Pancreas (tissue), 10 donors: ENCODE data around the gene ARHGAP12. TPM values are rescaled to one million over a fixed set of nuclear protein-coding genes. Genes with fewer than 3 reads are reported as not detected.

Experiments
- ATAC-seq, 4 donors: fragments of 200-7000 bp; cut with Tn5 transposase; one replicate each; pipeline versions ENCODE4 v1.8.0 to v1.9.1; 2020; ENCODE audit warnings: mild to moderate bottlenecking in 4 of 4, moderate library complexity in 4 of 4
- DNase-seq, 6 donors: peaks; one replicate each; pipeline ENCODE4 v3.0.0-alpha.2; 2020
- FAIRE-seq: peaks from 2 replicates; lab custom pipeline; 2012; peaks lifted over from hg19 to GRCh38; lab: Jason Lieb, UNC
- H3K27ac ChIP-seq, 4 donors: fragments of 200-600 bp; sonication (generic); 1 replicate in 3 of 4; 2 replicates in 1 of 4; pipeline versions ENCODE4 v1.5.0 to v1.8.0; 2020
- H3K27me3 ChIP-seq, 4 donors: fragments of 200-600 bp; one replicate each; pipeline ENCODE4 v1.8.0; 2021
- H3K36me3 ChIP-seq, 3 donors: fragments of 200-600 bp; sonication (generic) in 1 of 3; one replicate each; pipeline versions ENCODE4 v1.5.0 to v1.8.0; 2020 to 2021
- H3K4me1 ChIP-seq, 3 donors: fragments of 200-600 bp; one replicate each; pipeline ENCODE4 v1.8.0; 2021
- H3K4me3 ChIP-seq, 4 donors: fragments of 200-600 bp; sonication (generic) in 2 of 4; one replicate each; pipeline versions ENCODE4 v1.5.0 to v1.8.0; 2020 to 2021
- H3K9me3 ChIP-seq, 4 donors: fragments of 200-600 bp; one replicate each; pipeline ENCODE4 v1.8.0; 2021
- CTCF ChIP-seq, 4 donors: fragments of 200-600 bp; sonication (generic) in 3 of 4; IDR thresholded peaks; one replicate each; pipeline versions ENCODE4 v1.5.0 to v1.8.0; 2021; ENCODE audit warnings: antibody characterized with exemption in 4 of 4
- WGBS, 2 donors: extraction: QIAGEN DNeasy Blood & Tissue Kit; methylation state at CpG; one replicate each; pipeline ENCODE4 v1.1.7; 2013; 5-methylcytosine and 5-hydroxymethylcytosine counted together
- intact Hi-C, 3 donors: fragments of 100-400 bp; cut with DNase I; formaldehyde crosslinking; loops; one replicate each; pipeline versions ENCODE4 v1.11.1 to v1.14.2; 2022
- polyA plus RNA-seq, 2 donors: library from polyadenylated mRNA; stranded (reverse); fragments of 200-250 nt; gene quantifications; one replicate each; pipeline ENCODE4 v1.2.3, GENCODE V29; 2013
- total RNA-seq, 6 donors: library from RNA; stranded (reverse); fragmentation: NEBNext Ultra II Directional in 4 of 6; extraction: Animal tissue kit (Norgen Biotek cat#: 25700) in 4 of 6; gene quantifications; one replicate each; pipeline versions ENCODE4 v1.2.1 to v1.2.4, GENCODE V29; 2021 to 2023
- donor health status: healthy with polysubstance abuse.
- donor health status: DM: no; HTN: no; CAD: no; lungs with moderate emphysema.
- donor health status: DM: no; HTN: no; CAD: no.
- donor health status: control.
- donor health status: control.
- donor health status: Bipolar disorder and iron deficiency.
- donor health status: DM: yes; HTN: yes; CAD: no.
- donor health status: DM: no; HTN: no; CAD: no.
- donor health status: DM: no; HTN: no; CAD: no.
- donor health status: DM: yes; HTN: yes; CAD: no.

Gene ARHGAP12
- total and polyA plus RNA-seq, 8 donors: 16.3 to 30.1 (median 23.5) TPM

- Histone ChIP-seq H3K36me3 (no peaks in the 10 kb centered on the region), H3K4me1 (peaks cover 0 to 9% (median 9%) of the 10 kb centered on the region in 3 donors), H3K27me3 (no peaks in the 10 kb centered on the region), H3K9me3 (no peaks in the 10 kb centered on the region), H3K4me3 (no peak overlapping the region), H3K27ac (no peak overlapping the region)
- FAIRE-seq (no peak), ATAC-seq (peak in 1 of 4 donors; percentile 19), DNase-seq (no peak)
- TF ChIP-seq CTCF (IDR thresholded peaks at IDR 0.05): no peak
- intact Hi-C loops: no loop called here
- 90 to 91% methylated on average over 1 of the region's 1 CpG for WGBS, 2 donors
These were observed 90.6 kb downstream of the ARHGAP12 start for GRCh38 chr10:31838065-31838464.

- TF ChIP-seq CTCF (IDR thresholded peaks at IDR 0.05): peak in 3 of 4 donors; percentile 35 to 45 (median 37)
- no peak overlapping the region for H3K4me3 ChIP-seq
- FAIRE-seq (no peak), ATAC-seq (peak; percentile 66 to 84 (median 79)), DNase-seq (no peak)
- H3K9me3 ChIP-seq: no peaks in the 10 kb centered on the region
- H3K36me3 ChIP-seq: no peaks in the 10 kb centered on the region
- no peak overlapping the region for H3K27ac ChIP-seq
- 65 to 70% methylated on average over 9 of the region's 9 CpGs for WGBS, 2 donors
- no peaks in the 10 kb centered on the region for H3K27me3 ChIP-seq
- H3K4me1 ChIP-seq: peaks cover 0 to 9% (median 9%) of the 10 kb centered on the region in 3 donors
- intact Hi-C loops: no loop called here
These were observed 91.8 kb downstream of the ARHGAP12 start for GRCh38 chr10:31836569-31837406.

GRCh38 chr10:31833753-31834152 lies 94.9 kb downstream of the ARHGAP12 start:
- ATAC-seq (no peak), FAIRE-seq (no peak)

GRCh38 chr10:31832261-31832660 lies 96.4 kb downstream of the ARHGAP12 start:
- H3K36me3 ChIP-seq: no peaks in the 10 kb centered on the region
- no peak for TF ChIP-seq CTCF (IDR thresholded peaks at IDR 0.05)
- no peaks in the 10 kb centered on the region for H3K9me3 ChIP-seq
- 81 to 83% methylated on average over 1 of the region's 1 CpG for WGBS, 2 donors
- FAIRE-seq (no peak), ATAC-seq (no peak), DNase-seq (no peak)
- no peak overlapping the region for H3K4me3 ChIP-seq
- H3K27me3 ChIP-seq: no peaks in the 10 kb centered on the region
- H3K27ac ChIP-seq: no peak overlapping the region
- intact Hi-C loops: no loop called here
- H3K4me1 ChIP-seq: peaks cover 0 to 7% (median 6%) of the 10 kb centered on the region in 3 donors

More at GRCh38 chr10:31833753-31834152, 94.9 kb downstream of the ARHGAP12 start:
- no peak for TF ChIP-seq CTCF (IDR thresholded peaks at IDR 0.05)
- intact Hi-C loops: no loop called here
- no peak overlapping the region for H3K4me3 ChIP-seq
- H3K9me3 ChIP-seq: no peaks in the 10 kb centered on the region
- H3K4me1 ChIP-seq: peaks cover 0 to 11% (median 9%) of the 10 kb centered on the region in 3 donors
- no peaks in the 10 kb centered on the region for H3K27me3 ChIP-seq
- no peak overlapping the region for H3K27ac ChIP-seq
- DNase-seq: no peak
- H3K36me3 ChIP-seq: no peaks in the 10 kb centered on the region

GRCh38 chr10:31830887-31831286 lies 97.7 kb downstream of the ARHGAP12 start:
- H3K36me3 ChIP-seq: no peaks in the 10 kb centered on the region
- no peaks in the 10 kb centered on the region for H3K27me3 ChIP-seq
- intact Hi-C loops: no loop called here
- no peaks in the 10 kb centered on the region for H3K9me3 ChIP-seq
- peaks cover 0 to 2% (median 0%) of the 10 kb centered on the region in 3 donors for H3K4me1 ChIP-seq
- ATAC-seq (peak in 1 of 4 donors; percentile 25), DNase-seq (no peak), FAIRE-seq (no peak)
- no peak for TF ChIP-seq CTCF (IDR thresholded peaks at IDR 0.05)
- H3K27ac ChIP-seq: no peak overlapping the region
- 67 to 68% methylated on average over 5 of the region's 5 CpGs for whole genome bisulfite sequencing, 2 donors
- no peak overlapping the region for H3K4me3 ChIP-seq
